ENCODE measurements around the gene PIGL.

DNA sequence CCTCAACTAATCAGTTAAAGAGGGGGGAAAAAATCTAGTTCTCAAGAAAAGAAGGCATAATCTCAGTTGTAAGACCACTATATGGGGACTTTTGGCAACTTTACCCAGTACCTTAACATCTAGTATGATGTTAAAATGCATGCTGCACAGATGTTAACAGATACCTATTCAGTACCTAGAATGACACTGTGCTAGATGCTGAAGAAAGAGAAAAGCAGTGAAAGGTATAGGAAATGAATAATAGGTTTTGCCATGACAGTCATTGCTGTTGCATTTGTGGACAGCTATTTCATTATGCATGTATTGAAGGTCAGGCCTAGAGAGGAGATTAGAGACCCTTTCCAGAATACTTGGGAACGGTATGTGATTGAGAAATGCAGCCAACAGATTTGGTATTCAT lies 34.5 kb downstream of the PIGL start:
- TF ChIP-seq, protein P1, sequence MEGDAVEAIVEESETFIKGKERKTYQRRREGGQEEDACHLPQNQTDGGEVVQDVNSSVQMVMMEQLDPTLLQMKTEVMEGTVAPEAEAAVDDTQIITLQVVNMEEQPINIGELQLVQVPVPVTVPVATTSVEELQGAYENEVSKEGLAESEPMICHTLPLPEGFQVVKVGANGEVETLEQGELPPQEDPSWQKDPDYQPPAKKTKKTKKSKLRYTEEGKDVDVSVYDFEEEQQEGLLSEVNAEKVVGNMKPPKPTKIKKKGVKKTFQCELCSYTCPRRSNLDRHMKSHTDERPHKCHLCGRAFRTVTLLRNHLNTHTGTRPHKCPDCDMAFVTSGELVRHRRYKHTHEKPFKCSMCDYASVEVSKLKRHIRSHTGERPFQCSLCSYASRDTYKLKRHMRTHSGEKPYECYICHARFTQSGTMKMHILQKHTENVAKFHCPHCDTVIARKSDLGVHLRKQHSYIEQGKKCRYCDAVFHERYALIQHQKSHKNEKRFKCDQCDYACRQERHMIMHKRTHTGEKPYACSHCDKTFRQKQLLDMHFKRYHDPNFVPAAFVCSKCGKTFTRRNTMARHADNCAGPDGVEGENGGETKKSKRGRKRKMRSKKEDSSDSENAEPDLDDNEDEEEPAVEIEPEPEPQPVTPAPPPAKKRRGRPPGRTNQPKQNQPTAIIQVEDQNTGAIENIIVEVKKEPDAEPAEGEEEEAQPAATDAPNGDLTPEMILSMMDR (IDR thresholded peaks at IDR 0.05 in 8 of 11, conservative IDR thresholded peaks at IDR 0.05 in 3 of 11): no peak
- TF ChIP-seq POLR2A (IDR thresholded peaks at IDR 0.05) (no peak), POLR2AphosphoS5 (IDR thresholded peaks at IDR 0.05) (no peak)

Data from spleen (tissue), 7 donors.